GM12878 (cell line): Measurements from ENCODE around the gene PCSK6. TPM values are rescaled to one million over a fixed set of nuclear protein-coding genes. Genes with fewer than 3 reads are reported as not detected.

Experiments used
- BMI1 ChIP-seq: fragments of 450-650 bp; IDR thresholded peaks from 2 replicates; pipeline ENCODE4 v1.6.1; 2016; ENCODE audit warnings: mild to moderate bottlenecking, moderate library complexity, borderline replicate concordance
- KLF5 ChIP-seq: fragments of 450-650 bp; IDR thresholded peaks from 2 replicates; pipeline ENCODE4 v1.6.1; 2014; ENCODE audit warnings: mild to moderate bottlenecking; ENCODE audit not compliant: partially characterized antibody
- PAX8 ChIP-seq: fragments of 450-650 bp; IDR thresholded peaks from 2 replicates; pipeline ENCODE4 v1.6.1; 2017; ENCODE audit warnings: mild to moderate bottlenecking, moderate library complexity
- RCOR1 ChIP-seq: conservative IDR thresholded peaks from 2 replicates; pipeline ENCODE4 v1.6.1; 2012; ENCODE audit warnings: low read depth, low read length, improper control_type of control experiment
- TCF3 ChIP-seq: IDR thresholded peaks from 2 replicates; pipeline ENCODE4 v1.6.1; 2012; ENCODE audit warnings: low read depth, mild to moderate bottlenecking, low read length, borderline replicate concordance; ENCODE audit not compliant: insufficient read depth
- ZZZ3 ChIP-seq: IDR thresholded peaks from 2 replicates; pipeline ENCODE4 v1.6.1; 2011; ENCODE audit warnings: low read depth; ENCODE audit not compliant: control insufficient read depth, insufficient read length
- polyA plus RNA-seq, 11 experiments: library from polyadenylated mRNA; depleted of rRNA in 4 of 11; unstranded in 6 of 11; stranded (reverse) in 5 of 11; fragments of >200 nt; fragmentation: Nextera tagmentation in 4 of 11; fragmentation: Illumina TruSeq in 1 of 11; extraction: Ambion mirVana in 4 of 11; extraction: Trizol in 1 of 11; gene quantifications; 1 replicate in 1 of 11; 2 replicates in 10 of 11; pipeline versions ENCODE4 v1.2.1 to v1.2.3, GENCODE V29; 2011 to 2016; ENCODE audit warnings: inconsistent platforms in 2 of 11, missing spikeins in 2 of 11, low read depth in 1 of 11
- total RNA-seq, 4 experiments: library from RNA; depleted of rRNA in 3 of 4; stranded (reverse); fragments of >200 nt in 3 of 4; fragmentation: Illumina TruSeq in 1 of 4; extraction: Trizol in 1 of 4; gene quantifications; 2 replicates each; pipeline versions ENCODE4 v1.2.1 to v1.2.3, GENCODE V29; 2013 to 2021
- TF ChIP-seq, protein P1 (sequence below): IDR thresholded peaks from 2 replicates; pipeline ENCODE4 v1.6.1; 2012; ENCODE audit warnings: improper control_type of control experiment, low read depth, low read length; ENCODE audit not compliant: insufficient replicate concordance
- TF ChIP-seq, protein P2 (sequence below): IDR thresholded peaks from 2 replicates; pipeline ENCODE4 v1.6.1; 2011; ENCODE audit warnings: low read depth, low read length, improper control_type of control experiment, borderline replicate concordance

Gene PCSK6
- total and polyA plus RNA-seq, 10 of the 15 experiments (the other 5 are each of a cell fraction or from before 2014, with no cell fraction given), result 0.19 to 0.67 (median 0.25) TPM; not detected in 4

DNA sequence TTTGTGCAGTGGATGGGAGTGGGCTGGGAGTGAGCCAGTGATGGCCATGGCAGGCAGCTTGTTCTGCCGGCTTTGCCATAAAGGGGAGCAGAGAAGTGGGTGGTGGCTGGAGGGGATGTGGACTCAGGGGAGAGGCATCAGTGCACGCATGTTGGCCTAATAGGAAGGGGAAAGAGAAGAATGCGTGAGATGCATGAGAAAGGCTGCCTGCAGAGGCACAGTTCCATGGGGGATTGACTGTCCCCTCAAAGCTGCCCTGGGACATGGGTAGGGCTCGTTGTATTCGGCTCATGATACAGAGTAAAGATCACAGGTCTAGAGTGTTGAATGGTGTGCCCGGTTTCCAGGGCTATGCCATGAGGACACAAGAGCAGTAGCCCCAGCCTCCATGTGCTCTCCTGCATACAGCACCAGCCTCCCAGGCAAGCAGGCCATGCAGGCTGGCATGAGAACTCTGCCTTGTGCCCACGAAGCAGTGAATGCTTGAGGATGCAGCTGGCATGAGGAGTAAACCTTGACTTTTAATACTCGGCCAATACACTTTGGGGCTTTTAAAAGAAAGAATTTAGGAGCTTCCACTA is 126.4 kb downstream of the PCSK6 start (continued):
- TF ChIP-seq, protein P1, sequence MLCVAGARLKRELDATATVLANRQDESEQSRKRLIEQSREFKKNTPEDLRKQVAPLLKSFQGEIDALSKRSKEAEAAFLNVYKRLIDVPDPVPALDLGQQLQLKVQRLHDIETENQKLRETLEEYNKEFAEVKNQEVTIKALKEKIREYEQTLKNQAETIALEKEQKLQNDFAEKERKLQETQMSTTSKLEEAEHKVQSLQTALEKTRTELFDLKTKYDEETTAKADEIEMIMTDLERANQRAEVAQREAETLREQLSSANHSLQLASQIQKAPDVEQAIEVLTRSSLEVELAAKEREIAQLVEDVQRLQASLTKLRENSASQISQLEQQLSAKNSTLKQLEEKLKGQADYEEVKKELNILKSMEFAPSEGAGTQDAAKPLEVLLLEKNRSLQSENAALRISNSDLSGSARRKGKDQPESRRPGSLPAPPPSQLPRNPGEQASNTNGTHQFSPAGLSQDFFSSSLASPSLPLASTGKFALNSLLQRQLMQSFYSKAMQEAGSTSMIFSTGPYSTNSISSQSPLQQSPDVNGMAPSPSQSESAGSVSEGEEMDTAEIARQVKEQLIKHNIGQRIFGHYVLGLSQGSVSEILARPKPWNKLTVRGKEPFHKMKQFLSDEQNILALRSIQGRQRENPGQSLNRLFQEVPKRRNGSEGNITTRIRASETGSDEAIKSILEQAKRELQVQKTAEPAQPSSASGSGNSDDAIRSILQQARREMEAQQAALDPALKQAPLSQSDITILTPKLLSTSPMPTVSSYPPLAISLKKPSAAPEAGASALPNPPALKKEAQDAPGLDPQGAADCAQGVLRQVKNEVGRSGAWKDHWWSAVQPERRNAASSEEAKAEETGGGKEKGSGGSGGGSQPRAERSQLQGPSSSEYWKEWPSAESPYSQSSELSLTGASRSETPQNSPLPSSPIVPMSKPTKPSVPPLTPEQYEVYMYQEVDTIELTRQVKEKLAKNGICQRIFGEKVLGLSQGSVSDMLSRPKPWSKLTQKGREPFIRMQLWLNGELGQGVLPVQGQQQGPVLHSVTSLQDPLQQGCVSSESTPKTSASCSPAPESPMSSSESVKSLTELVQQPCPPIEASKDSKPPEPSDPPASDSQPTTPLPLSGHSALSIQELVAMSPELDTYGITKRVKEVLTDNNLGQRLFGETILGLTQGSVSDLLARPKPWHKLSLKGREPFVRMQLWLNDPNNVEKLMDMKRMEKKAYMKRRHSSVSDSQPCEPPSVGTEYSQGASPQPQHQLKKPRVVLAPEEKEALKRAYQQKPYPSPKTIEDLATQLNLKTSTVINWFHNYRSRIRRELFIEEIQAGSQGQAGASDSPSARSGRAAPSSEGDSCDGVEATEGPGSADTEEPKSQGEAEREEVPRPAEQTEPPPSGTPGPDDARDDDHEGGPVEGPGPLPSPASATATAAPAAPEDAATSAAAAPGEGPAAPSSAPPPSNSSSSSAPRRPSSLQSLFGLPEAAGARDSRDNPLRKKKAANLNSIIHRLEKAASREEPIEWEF, result no peak
- TF ChIP-seq RCOR1 (no peak), KLF5 (no peak), ZZZ3 (no peak), BMI1 (no peak), PAX8 (no peak), TCF3 (no peak)
- TF ChIP-seq, protein P2, sequence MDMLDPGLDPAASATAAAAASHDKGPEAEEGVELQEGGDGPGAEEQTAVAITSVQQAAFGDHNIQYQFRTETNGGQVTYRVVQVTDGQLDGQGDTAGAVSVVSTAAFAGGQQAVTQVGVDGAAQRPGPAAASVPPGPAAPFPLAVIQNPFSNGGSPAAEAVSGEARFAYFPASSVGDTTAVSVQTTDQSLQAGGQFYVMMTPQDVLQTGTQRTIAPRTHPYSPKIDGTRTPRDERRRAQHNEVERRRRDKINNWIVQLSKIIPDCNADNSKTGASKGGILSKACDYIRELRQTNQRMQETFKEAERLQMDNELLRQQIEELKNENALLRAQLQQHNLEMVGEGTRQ, result no peak
